Liver (tissue), 3 donors: ENCODE results near the gene NOL4L.

Experiments
- EGR1 ChIP-seq, 2 donors: IDR thresholded peaks; 2 replicates each; pipeline ENCODE4 v1.6.1; 2016 to 2018; ENCODE audit warnings: antibody characterized with exemption in 2 of 2, low read depth in 2 of 2
- GABPA ChIP-seq, 2 donors: IDR thresholded peaks in 1 of 2; conservative IDR thresholded peaks in 1 of 2; 2 replicates each; pipeline ENCODE4 v1.6.1; 2016; ENCODE audit warnings: antibody characterized with exemption in 2 of 2, mild to moderate bottlenecking in 1 of 2, moderate library complexity in 1 of 2
- NR2F2 ChIP-seq: IDR thresholded peaks from 2 replicates; pipeline ENCODE4 v1.6.1; 2016; ENCODE audit warnings: antibody characterized with exemption
- RAD21 ChIP-seq, 2 donors: IDR thresholded peaks; 2 replicates each; pipeline ENCODE4 v1.6.1; 2016; ENCODE audit warnings: antibody characterized with exemption in 2 of 2, mild to moderate bottlenecking in 2 of 2
- RXRA ChIP-seq, 2 donors: IDR thresholded peaks; 2 replicates each; pipeline ENCODE4 v1.6.1; 2017 to 2018; ENCODE audit warnings: antibody characterized with exemption in 2 of 2, mild to moderate bottlenecking in 1 of 2
- SP1 ChIP-seq: IDR thresholded peaks from 2 replicates; pipeline ENCODE4 v1.6.1; 2018; ENCODE audit warnings: antibody characterized with exemption, mild to moderate bottlenecking
- TF ChIP-seq, protein P1 (sequence below): fragments of 150-350 bp; IDR thresholded peaks from 2 replicates; pipeline ENCODE4 v1.5.1; 2017; ENCODE audit warnings: improper control_type of control experiment, low read depth, low read length; ENCODE audit not compliant: missing input control
- TF ChIP-seq, protein P2 (sequence below): IDR thresholded peaks from 2 replicates; pipeline ENCODE4 v1.6.1; 2016; ENCODE audit warnings: antibody characterized with exemption
- TF ChIP-seq, protein P3 (sequence below): IDR thresholded peaks from 2 replicates; pipeline ENCODE4 v1.6.1; 2016; ENCODE audit warnings: antibody characterized with exemption, mild to moderate bottlenecking
- donor health status: healthy.
- donor health status: healthy.

DNA sequence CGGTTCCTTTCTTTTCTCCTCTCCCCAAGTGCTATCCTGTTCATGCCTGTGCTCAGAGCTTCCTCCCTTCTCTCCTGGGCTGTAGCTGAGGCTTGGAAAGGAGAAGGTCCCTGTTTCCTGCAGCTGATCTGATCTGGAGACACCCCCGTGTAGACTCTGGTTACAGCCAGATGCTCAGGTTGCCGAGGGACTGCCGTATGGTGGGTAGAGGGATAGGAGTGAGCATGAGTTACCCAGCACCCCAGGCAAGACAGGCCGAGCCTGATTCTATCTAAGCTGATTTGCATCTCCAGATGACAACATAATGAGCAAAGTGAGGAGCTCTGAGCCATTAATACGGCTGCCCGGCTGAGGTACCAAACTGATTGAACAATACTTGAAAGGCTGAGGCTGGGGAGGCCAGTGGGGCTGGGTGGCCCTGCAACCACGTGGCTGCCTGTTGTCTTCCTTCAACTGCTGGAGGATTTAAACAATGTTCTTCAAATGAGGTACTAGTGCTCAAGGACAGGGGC, 135.2 kb downstream of the NOL4L start:
- TF ChIP-seq, protein P1, sequence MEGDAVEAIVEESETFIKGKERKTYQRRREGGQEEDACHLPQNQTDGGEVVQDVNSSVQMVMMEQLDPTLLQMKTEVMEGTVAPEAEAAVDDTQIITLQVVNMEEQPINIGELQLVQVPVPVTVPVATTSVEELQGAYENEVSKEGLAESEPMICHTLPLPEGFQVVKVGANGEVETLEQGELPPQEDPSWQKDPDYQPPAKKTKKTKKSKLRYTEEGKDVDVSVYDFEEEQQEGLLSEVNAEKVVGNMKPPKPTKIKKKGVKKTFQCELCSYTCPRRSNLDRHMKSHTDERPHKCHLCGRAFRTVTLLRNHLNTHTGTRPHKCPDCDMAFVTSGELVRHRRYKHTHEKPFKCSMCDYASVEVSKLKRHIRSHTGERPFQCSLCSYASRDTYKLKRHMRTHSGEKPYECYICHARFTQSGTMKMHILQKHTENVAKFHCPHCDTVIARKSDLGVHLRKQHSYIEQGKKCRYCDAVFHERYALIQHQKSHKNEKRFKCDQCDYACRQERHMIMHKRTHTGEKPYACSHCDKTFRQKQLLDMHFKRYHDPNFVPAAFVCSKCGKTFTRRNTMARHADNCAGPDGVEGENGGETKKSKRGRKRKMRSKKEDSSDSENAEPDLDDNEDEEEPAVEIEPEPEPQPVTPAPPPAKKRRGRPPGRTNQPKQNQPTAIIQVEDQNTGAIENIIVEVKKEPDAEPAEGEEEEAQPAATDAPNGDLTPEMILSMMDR, result no peak
- TF ChIP-seq EGR1 (IDR thresholded peaks at IDR 0.05; ENCODE audit: low read depth in 2 of 2), result no peak
- no peak for TF ChIP-seq NR2F2
- TF ChIP-seq RAD21 (IDR thresholded peaks at IDR 0.05), result no peak
- no peak for TF ChIP-seq SP1
- TF ChIP-seq GABPA (IDR thresholded peaks at IDR 0.05 in 1 of 2, conservative IDR thresholded peaks at IDR 0.05 in 1 of 2), result no peak
- no peak for TF ChIP-seq RXRA (IDR thresholded peaks at IDR 0.05)
- TF ChIP-seq, protein P2, sequence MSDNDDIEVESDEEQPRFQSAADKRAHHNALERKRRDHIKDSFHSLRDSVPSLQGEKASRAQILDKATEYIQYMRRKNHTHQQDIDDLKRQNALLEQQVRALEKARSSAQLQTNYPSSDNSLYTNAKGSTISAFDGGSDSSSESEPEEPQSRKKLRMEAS, result no peak
- TF ChIP-seq, protein P3, sequence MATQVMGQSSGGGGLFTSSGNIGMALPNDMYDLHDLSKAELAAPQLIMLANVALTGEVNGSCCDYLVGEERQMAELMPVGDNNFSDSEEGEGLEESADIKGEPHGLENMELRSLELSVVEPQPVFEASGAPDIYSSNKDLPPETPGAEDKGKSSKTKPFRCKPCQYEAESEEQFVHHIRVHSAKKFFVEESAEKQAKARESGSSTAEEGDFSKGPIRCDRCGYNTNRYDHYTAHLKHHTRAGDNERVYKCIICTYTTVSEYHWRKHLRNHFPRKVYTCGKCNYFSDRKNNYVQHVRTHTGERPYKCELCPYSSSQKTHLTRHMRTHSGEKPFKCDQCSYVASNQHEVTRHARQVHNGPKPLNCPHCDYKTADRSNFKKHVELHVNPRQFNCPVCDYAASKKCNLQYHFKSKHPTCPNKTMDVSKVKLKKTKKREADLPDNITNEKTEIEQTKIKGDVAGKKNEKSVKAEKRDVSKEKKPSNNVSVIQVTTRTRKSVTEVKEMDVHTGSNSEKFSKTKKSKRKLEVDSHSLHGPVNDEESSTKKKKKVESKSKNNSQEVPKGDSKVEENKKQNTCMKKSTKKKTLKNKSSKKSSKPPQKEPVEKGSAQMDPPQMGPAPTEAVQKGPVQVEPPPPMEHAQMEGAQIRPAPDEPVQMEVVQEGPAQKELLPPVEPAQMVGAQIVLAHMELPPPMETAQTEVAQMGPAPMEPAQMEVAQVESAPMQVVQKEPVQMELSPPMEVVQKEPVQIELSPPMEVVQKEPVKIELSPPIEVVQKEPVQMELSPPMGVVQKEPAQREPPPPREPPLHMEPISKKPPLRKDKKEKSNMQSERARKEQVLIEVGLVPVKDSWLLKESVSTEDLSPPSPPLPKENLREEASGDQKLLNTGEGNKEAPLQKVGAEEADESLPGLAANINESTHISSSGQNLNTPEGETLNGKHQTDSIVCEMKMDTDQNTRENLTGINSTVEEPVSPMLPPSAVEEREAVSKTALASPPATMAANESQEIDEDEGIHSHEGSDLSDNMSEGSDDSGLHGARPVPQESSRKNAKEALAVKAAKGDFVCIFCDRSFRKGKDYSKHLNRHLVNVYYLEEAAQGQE, result no peak
